ENCODE measurements around the gene FYCO1.

FYCO1 gene

DNA sequence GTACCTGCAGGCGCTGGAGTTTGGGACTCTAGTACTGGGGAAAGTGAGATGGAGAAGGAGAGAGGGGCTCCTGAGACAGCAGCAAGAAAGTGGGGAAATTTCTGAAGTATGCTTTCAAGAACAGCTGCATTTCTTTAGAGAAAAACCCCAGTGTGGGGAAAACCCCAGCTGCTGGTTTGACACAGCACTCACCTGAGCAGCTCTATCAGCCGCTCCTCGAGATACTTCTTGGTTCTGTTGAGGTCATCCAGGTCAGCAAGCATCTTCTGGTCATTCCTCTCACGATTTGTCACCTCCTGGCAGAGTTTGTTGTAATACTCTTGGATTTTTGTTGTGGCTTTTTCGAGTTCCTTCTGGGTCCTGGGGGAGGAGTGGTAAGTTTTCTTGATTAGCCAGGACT is 33.6 kb downstream of the FYCO1 start:
- no peak for DNase-seq (ENCODE audit: low spot score in 2 of 2)
- Mint-ChIP-seq H3K27me3 (no peaks in the 10 kb centered on the region), H3K9me3 (no peaks in the 10 kb centered on the region), H3K4me3 (peak overlapping the region; percentile 20), H3K4me1 (peaks cover 89% of the 10 kb centered on the region), H3K27ac (ENCODE audit: low read depth) (peak overlapping the region; percentile 77), H3K36me3 (ENCODE audit: insufficient read depth) (peaks cover 67% of the 10 kb centered on the region)
- ATAC-seq (replicated peaks; ENCODE audit: extremely low read depth, poor library complexity, severe bottlenecking): no peak

- no peak overlapping the region for H3K27ac Mint-ChIP-seq (ENCODE audit: low read depth)
- H3K4me3 Mint-ChIP-seq: no peak overlapping the region
- no peaks in the 10 kb centered on the region for H3K27me3 Mint-ChIP-seq
- H3K36me3 Mint-ChIP-seq (ENCODE audit: insufficient read depth): peaks cover 71% of the 10 kb centered on the region
- DNase-seq (ENCODE audit: low spot score in 2 of 2) (no peak), ATAC-seq (replicated peaks; ENCODE audit: extremely low read depth, poor library complexity, severe bottlenecking) (no peak)
- no peaks in the 10 kb centered on the region for H3K9me3 Mint-ChIP-seq
- H3K4me1 Mint-ChIP-seq: peaks cover 81% of the 10 kb centered on the region
Measured at GRCh38 chr3:45960289-45960688, 35.3 kb downstream of the FYCO1 start.

- peaks cover 74% of the 10 kb centered on the region for H3K4me1 Mint-ChIP-seq
- peaks cover 76% of the 10 kb centered on the region for H3K36me3 Mint-ChIP-seq (ENCODE audit: insufficient read depth)
- H3K4me3 Mint-ChIP-seq: peak overlapping the region; percentile 17
- H3K9me3 Mint-ChIP-seq: no peaks in the 10 kb centered on the region
- H3K27me3 Mint-ChIP-seq: no peaks in the 10 kb centered on the region
- ATAC-seq (replicated peaks; ENCODE audit: extremely low read depth, poor library complexity, severe bottlenecking) (no peak), DNase-seq (ENCODE audit: low spot score in 2 of 2) (no peak)
- H3K27ac Mint-ChIP-seq (ENCODE audit: low read depth): peak overlapping the region; percentile 80
Measured at GRCh38 chr3:45959201-45959600, 36.4 kb downstream of the FYCO1 start.

- DNase-seq (ENCODE audit: low spot score in 2 of 2) (peak in 1 of 2 donors; percentile 31), ATAC-seq (replicated peaks; ENCODE audit: extremely low read depth, poor library complexity, severe bottlenecking) (peak; percentile 79)
- peak overlapping the region; percentile 40 for H3K4me3 Mint-ChIP-seq
Measured at GRCh38 chr3:45958321-45958791, 37.3 kb downstream of the FYCO1 start.

DNA sequence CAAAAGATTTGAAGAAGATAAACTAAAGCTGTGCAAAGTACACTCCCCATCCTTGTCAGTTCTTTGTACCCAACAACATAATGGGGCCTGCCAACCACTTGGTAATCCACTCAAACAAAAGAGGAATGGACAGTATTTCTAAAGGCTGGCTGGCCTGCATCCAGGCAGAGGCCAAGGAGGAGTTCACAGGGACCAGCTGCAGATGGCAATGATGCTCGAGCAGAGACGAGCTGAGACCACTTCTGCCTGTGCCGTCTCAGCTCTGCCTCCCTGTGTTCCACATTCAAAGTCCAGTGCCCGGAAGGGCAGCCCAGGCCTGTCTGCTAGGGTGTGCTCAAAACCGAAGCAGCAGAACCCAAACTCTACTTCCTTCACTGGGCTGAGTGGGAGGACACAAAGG is 38.0 kb downstream of the FYCO1 start:
- Mint-ChIP-seq H3K4me1 (peaks cover 64% of the 10 kb centered on the region), H3K27ac (ENCODE audit: low read depth) (peak overlapping the region; percentile 80), H3K27me3 (no peaks in the 10 kb centered on the region), H3K9me3 (no peaks in the 10 kb centered on the region), H3K4me3 (peak overlapping the region; percentile 40), H3K36me3 (ENCODE audit: insufficient read depth) (peaks cover 77% of the 10 kb centered on the region)
- ATAC-seq (replicated peaks; ENCODE audit: extremely low read depth, poor library complexity, severe bottlenecking): no peak
- DNase-seq (ENCODE audit: low spot score in 2 of 2): no peak

More at GRCh38 chr3:45958321-45958791, 37.3 kb downstream of the FYCO1 start:
- peaks cover 80% of the 10 kb centered on the region for H3K36me3 Mint-ChIP-seq (ENCODE audit: insufficient read depth)
- H3K27ac Mint-ChIP-seq (ENCODE audit: low read depth): peak overlapping the region; percentile 80
- no peaks in the 10 kb centered on the region for H3K27me3 Mint-ChIP-seq
- H3K9me3 Mint-ChIP-seq: no peaks in the 10 kb centered on the region
- H3K4me1 Mint-ChIP-seq: peaks cover 66% of the 10 kb centered on the region

DNA sequence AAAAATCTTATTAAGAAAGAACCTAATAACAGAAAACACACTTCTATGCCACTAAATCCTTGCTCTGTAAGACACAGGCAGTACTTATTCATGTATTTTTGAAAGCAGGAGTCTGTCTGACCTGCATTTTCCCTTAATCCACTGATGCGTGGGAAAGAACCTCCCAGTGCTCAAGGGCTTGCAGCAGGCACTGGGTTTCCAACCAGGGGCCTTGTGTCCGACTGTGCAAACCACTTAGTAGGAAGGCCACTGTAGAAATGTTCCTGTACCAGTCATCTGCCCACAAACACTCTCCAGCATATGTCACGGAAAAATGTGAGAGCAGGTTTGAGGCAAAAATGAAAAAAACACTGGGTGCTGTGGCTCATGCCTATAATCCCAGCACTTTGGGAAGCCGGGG is 39.9 kb downstream of the FYCO1 start:
- Mint-ChIP-seq H3K27me3 (no peaks in the 10 kb centered on the region), H3K27ac (ENCODE audit: low read depth) (no peak overlapping the region), H3K4me3 (no peak overlapping the region), H3K36me3 (ENCODE audit: insufficient read depth) (peaks cover 68% of the 10 kb centered on the region), H3K9me3 (no peaks in the 10 kb centered on the region), H3K4me1 (peaks cover 69% of the 10 kb centered on the region)
- no peak for ATAC-seq (replicated peaks; ENCODE audit: extremely low read depth, poor library complexity, severe bottlenecking)
- DNase-seq (ENCODE audit: low spot score in 2 of 2): no peak

GRCh38 chr3:45955017-45955647 is 40.5 kb downstream of the FYCO1 start:
- Mint-ChIP-seq H3K9me3 (no peaks in the 10 kb centered on the region), H3K4me1 (peaks cover 73% of the 10 kb centered on the region), H3K36me3 (ENCODE audit: insufficient read depth) (peaks cover 62% of the 10 kb centered on the region), H3K4me3 (no peak overlapping the region), H3K27ac (ENCODE audit: low read depth) (no peak overlapping the region), H3K27me3 (no peaks in the 10 kb centered on the region)
- DNase-seq (ENCODE audit: low spot score in 2 of 2) (no peak), ATAC-seq (replicated peaks; ENCODE audit: extremely low read depth, poor library complexity, severe bottlenecking) (no peak)

- Mint-ChIP-seq H3K27me3 (no peaks in the 10 kb centered on the region), H3K27ac (ENCODE audit: low read depth) (no peak overlapping the region), H3K4me1 (peaks cover 73% of the 10 kb centered on the region), H3K36me3 (ENCODE audit: insufficient read depth) (peaks cover 58% of the 10 kb centered on the region), H3K4me3 (no peak overlapping the region), H3K9me3 (no peaks in the 10 kb centered on the region)
- no peak for ATAC-seq (replicated peaks; ENCODE audit: extremely low read depth, poor library complexity, severe bottlenecking)
- DNase-seq (ENCODE audit: low spot score in 2 of 2): no peak
Measured at GRCh38 chr3:45954306-45954705, 41.3 kb downstream of the FYCO1 start.

- peaks cover 69% of the 10 kb centered on the region for H3K4me1 Mint-ChIP-seq
- DNase-seq (ENCODE audit: low spot score in 2 of 2) (no peak), ATAC-seq (replicated peaks; ENCODE audit: extremely low read depth, poor library complexity, severe bottlenecking) (no peak)
- no peaks in the 10 kb centered on the region for H3K9me3 Mint-ChIP-seq
- H3K27ac Mint-ChIP-seq (ENCODE audit: low read depth): peak overlapping the region; percentile 82
- peaks cover 52% of the 10 kb centered on the region for H3K36me3 Mint-ChIP-seq (ENCODE audit: insufficient read depth)
- H3K4me3 Mint-ChIP-seq: no peak overlapping the region
- no peaks in the 10 kb centered on the region for H3K27me3 Mint-ChIP-seq
Measured at GRCh38 chr3:45953536-45953935, 42.1 kb downstream of the FYCO1 start.

DNA sequence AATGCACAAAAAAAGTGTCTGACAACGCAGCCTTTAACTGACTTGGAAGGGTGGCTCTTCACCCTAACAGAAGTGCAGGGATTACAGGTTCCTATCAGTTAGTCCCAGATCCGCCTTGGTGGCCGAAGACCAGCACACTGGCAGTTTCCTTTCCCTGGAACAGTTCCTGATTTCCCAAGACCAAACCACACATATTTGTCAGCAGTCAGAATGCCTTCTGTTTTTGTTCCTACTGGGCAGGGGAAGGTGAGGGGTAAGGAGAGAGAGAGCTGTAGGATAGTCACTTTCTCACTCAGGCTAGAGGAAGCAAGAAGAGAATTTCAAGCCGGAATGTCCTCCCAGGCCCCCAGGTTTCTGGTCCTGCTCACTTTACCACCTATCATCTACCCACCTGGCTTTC is 43.2 kb downstream of the FYCO1 start:
- peaks cover 54% of the 10 kb centered on the region for H3K36me3 Mint-ChIP-seq (ENCODE audit: insufficient read depth)

DNA sequence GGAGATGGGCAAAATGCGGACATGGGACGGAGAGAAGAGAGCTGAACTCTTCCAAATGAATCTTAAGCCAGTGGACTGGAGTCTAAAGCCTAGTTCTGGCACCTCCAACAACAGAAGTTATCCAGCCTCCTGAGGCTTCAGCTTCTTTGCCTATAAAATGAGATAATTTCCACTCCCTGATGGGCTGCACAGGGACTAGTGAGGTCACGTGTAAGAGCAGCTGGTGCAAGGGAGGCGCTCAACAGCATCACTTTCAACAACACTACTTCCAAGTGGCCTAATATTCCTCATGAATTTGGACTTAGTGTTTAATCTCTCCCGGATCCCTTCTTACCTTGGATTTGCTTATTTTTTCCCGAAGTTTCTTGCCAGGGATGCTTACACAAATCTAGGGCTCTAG is 43.7 kb downstream of the FYCO1 start:
- no peak for DNase-seq (ENCODE audit: low spot score in 2 of 2)
- peak overlapping the region; percentile 82 for H3K27ac Mint-ChIP-seq (ENCODE audit: low read depth)
- ATAC-seq (replicated peaks; ENCODE audit: extremely low read depth, poor library complexity, severe bottlenecking): no peak
- peaks cover 68% of the 10 kb centered on the region for H3K4me1 Mint-ChIP-seq
- H3K27me3 Mint-ChIP-seq: no peaks in the 10 kb centered on the region
- H3K4me3 Mint-ChIP-seq: peak overlapping the region; percentile 51
- H3K36me3 Mint-ChIP-seq (ENCODE audit: insufficient read depth): peaks cover 51% of the 10 kb centered on the region
- H3K9me3 Mint-ChIP-seq: no peaks in the 10 kb centered on the region

More for the DNA sequence above, 43.2 kb downstream of the FYCO1 start:
- peaks cover 69% of the 10 kb centered on the region for H3K4me1 Mint-ChIP-seq
- no peak for DNase-seq (ENCODE audit: low spot score in 2 of 2)
- H3K4me3 Mint-ChIP-seq: no peak overlapping the region
- H3K9me3 Mint-ChIP-seq: no peaks in the 10 kb centered on the region
- ATAC-seq (replicated peaks; ENCODE audit: extremely low read depth, poor library complexity, severe bottlenecking): no peak
- H3K27me3 Mint-ChIP-seq: no peaks in the 10 kb centered on the region
- H3K27ac Mint-ChIP-seq (ENCODE audit: low read depth): peak overlapping the region; percentile 82

DNA sequence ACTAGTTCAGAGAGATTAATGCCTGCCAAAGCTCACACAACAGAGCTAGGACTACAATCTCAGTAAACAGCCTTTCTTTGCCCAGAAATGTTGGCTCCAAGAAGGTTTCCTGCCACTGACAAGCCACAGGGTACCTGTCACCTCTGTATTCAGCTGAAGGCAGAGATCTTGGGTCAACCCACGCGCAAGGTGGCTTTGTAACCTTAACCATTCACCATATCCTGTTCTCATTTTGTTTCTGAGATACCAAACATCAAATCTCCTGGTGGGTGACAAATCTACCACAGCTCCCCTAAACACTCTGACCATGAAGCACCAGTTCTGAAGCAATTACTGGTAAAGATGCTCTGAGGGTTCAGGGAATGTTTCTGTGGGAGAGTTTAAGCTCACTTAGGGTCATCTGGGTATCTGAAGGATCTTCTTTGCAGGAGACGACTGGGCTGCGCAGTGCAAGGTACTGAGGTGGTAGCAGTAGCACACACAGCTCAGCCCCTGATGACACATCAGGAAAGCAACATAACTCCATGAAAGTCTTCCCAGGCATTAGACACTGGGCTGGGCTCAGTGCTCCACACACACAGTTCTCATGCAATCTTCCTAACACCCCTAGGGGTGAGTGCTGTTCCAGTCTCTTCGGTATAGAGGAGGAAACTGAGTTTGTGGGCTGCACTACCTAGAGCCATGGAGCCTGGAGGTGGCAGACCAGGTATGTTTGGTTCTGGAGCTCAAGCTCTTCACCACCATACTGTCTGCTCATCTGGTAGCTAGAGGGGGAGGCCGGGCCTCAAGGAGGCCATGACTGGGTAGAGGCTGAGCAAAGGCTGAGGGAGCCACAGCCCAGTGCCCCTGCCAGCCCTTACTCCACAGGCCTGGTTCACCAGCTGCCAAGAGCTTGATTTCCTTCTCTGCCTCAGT is 44.7 kb downstream of the FYCO1 start:
- DNase-seq (ENCODE audit: low spot score in 2 of 2) (peak in 1 of 2 donors; percentile 65), ATAC-seq (replicated peaks; ENCODE audit: extremely low read depth, poor library complexity, severe bottlenecking) (peak; percentile 92)
- Mint-ChIP-seq H3K27ac (ENCODE audit: low read depth) (peak overlapping the region; percentile 82), H3K4me1 (peaks cover 72% of the 10 kb centered on the region), H3K36me3 (ENCODE audit: insufficient read depth) (peaks cover 49% of the 10 kb centered on the region), H3K9me3 (no peaks in the 10 kb centered on the region), H3K4me3 (peak overlapping the region; percentile 51), H3K27me3 (no peaks in the 10 kb centered on the region)

DNA sequence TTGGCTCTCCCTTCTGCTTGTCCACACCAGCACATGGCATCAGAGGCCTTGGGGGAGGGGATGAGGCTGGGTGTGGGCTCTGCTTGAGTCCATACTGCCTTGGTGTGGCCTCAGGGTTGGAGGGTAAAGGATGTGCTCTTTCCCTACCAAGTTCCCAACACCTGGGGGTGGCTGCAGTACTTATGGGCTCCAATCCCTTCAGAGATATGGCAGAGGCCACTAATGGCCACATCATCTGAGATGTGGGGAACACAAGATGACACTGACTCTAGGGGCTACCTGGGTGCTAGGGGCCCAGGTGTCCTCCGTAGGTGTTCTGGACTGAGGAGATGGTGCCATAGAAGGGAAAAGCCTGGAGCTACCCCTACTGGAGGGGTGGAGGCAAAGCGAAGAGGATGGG is 45.5 kb downstream of the FYCO1 start:
- no peaks in the 10 kb centered on the region for H3K9me3 Mint-ChIP-seq
- peak overlapping the region; percentile 51 for H3K4me3 Mint-ChIP-seq
- peak overlapping the region; percentile 82 for H3K27ac Mint-ChIP-seq (ENCODE audit: low read depth)

More for the DNA sequence above, 45.5 kb downstream of the FYCO1 start:
- Mint-ChIP-seq H3K4me1 (peaks cover 77% of the 10 kb centered on the region), H3K36me3 (ENCODE audit: insufficient read depth) (peaks cover 44% of the 10 kb centered on the region), H3K27me3 (no peaks in the 10 kb centered on the region)
- no peak for ATAC-seq (replicated peaks; ENCODE audit: extremely low read depth, poor library complexity, severe bottlenecking)
- no peak for DNase-seq (ENCODE audit: low spot score in 2 of 2)
